HG03025 (cell line): Measurements from ENCODE around the gene NPPA.

ENCODE experiments used
- ATAC-seq: cut with Tn5 transposase; IDR thresholded peaks from one replicate; pipeline ENCODE4 v1.9.1; 2021; ENCODE audit warnings: mild to moderate bottlenecking, moderate library complexity; ENCODE audit not compliant: unreplicated experiment, low FRiP score

The NPPA gene

GRCh38 chr1:11845641-11846335 is 1.8 kb downstream of the NPPA start:
- ATAC-seq, result no peak

- no peak for ATAC-seq
These were observed 5.2 kb downstream of the NPPA start for GRCh38 chr1:11842154-11843041.

- no peak for ATAC-seq
These were observed 6.1 kb downstream of the NPPA start for GRCh38 chr1:11841245-11842153.

- no peak for ATAC-seq
These were observed 7.6 kb downstream of the NPPA start for GRCh38 chr1:11839727-11840705.

- no peak for ATAC-seq
These were observed 9.0 kb downstream of the NPPA start for GRCh38 chr1:11838349-11839272.

GRCh38 chr1:11837767-11838348 is 9.7 kb downstream of the NPPA start:
- ATAC-seq, result no peak

GRCh38 chr1:11836955-11837766 is 10.4 kb downstream of the NPPA start:
- no peak for ATAC-seq

- no peak for ATAC-seq
These were observed 11.9 kb downstream of the NPPA start for GRCh38 chr1:11835441-11836225.

- no peak for ATAC-seq
These were observed 13.7 kb downstream of the NPPA start for GRCh38 chr1:11833900-11834299.

- ATAC-seq, result no peak
These were observed 14.1 kb downstream of the NPPA start for GRCh38 chr1:11833497-11833896.

- ATAC-seq, result no peak
These were observed 15.4 kb downstream of the NPPA start for GRCh38 chr1:11831945-11832725.

GRCh38 chr1:11828511-11828910 is 19.1 kb downstream of the NPPA start:
- no peak for ATAC-seq

- ATAC-seq, result no peak
These were observed 20.6 kb downstream of the NPPA start for GRCh38 chr1:11826946-11827345.

- no peak for ATAC-seq
These were observed 22.5 kb downstream of the NPPA start for GRCh38 chr1:11825131-11825530.

GRCh38 chr1:11823366-11824137 is 24.0 kb downstream of the NPPA start:
- no peak for ATAC-seq
